Measurements from ENCODE around the gene IMMP2L. TPM values are rescaled to one million over a fixed set of nuclear protein-coding genes. Genes with fewer than 3 reads are reported as not detected.

The IMMP2L gene
- total RNA-seq, 1 donor from 2014 or later = 31.9 TPM

GRCh38 chr7:111229181-111229740 is 333.0 kb downstream of the IMMP2L start:
- no peak for DNase-seq
- no peaks in the 10 kb centered on the region for H3K27me3 Mint-ChIP-seq
- no peak overlapping the region for H3K4me3 Mint-ChIP-seq
- ATAC-seq (ENCODE audit: low read depth) = no peak
- H3K4me1 Mint-ChIP-seq = peaks cover 12% of the 10 kb centered on the region
- intact Hi-C loops (cut with micrococcal nuclease) = no loop called here
- POLR2A ChIA-PET = no interaction called here
- no peak overlapping the region for H3K27ac Mint-ChIP-seq
- CTCF ChIA-PET = no interaction called here
- no peaks in the 10 kb centered on the region for H3K36me3 Mint-ChIP-seq (ENCODE audit: low read depth)
- H3K9me3 Mint-ChIP-seq = no peaks in the 10 kb centered on the region
- TF ChIP-seq CTCF (IDR thresholded peaks at IDR 0.05) = no peak

GRCh38 chr7:111228437-111228836 is 333.9 kb downstream of the IMMP2L start:
- Mint-ChIP-seq H3K4me3 (no peak overlapping the region), H3K27me3 (no peaks in the 10 kb centered on the region), H3K9me3 (no peaks in the 10 kb centered on the region), H3K36me3 (ENCODE audit: low read depth) (no peaks in the 10 kb centered on the region), H3K4me1 (peaks cover 18% of the 10 kb centered on the region), H3K27ac (no peak overlapping the region)
- no peak for TF ChIP-seq CTCF (IDR thresholded peaks at IDR 0.05)
- DNase-seq (no peak), ATAC-seq (ENCODE audit: low read depth) (no peak)
- ChIA-PET POLR2A (no interaction called here), CTCF (no interaction called here)
- intact Hi-C loops (cut with micrococcal nuclease) = no loop called here

- Mint-ChIP-seq H3K4me3 (no peak overlapping the region), H3K4me1 (peaks cover 11% of the 10 kb centered on the region), H3K27ac (no peak overlapping the region), H3K27me3 (no peaks in the 10 kb centered on the region), H3K9me3 (no peaks in the 10 kb centered on the region), H3K36me3 (ENCODE audit: low read depth) (no peaks in the 10 kb centered on the region)
- ChIA-PET CTCF (no interaction called here), POLR2A (no interaction called here)
- DNase-seq (no peak), ATAC-seq (ENCODE audit: low read depth) (no peak)
- no peak for TF ChIP-seq CTCF (IDR thresholded peaks at IDR 0.05)
- intact Hi-C loops (cut with micrococcal nuclease) = no loop called here
Observed at GRCh38 chr7:111226800-111227199, 335.5 kb downstream of the IMMP2L start.

GRCh38 chr7:111224354-111225231 is 337.7 kb downstream of the IMMP2L start:
- ATAC-seq (ENCODE audit: low read depth) (no peak), DNase-seq (no peak)
- no peak overlapping the region for H3K27ac Mint-ChIP-seq
- H3K4me3 Mint-ChIP-seq = no peak overlapping the region
- ChIA-PET CTCF (no interaction called here), POLR2A (no interaction called here)
- peaks cover 11% of the 10 kb centered on the region for H3K4me1 Mint-ChIP-seq
- TF ChIP-seq CTCF (IDR thresholded peaks at IDR 0.05) = no peak
- no peaks in the 10 kb centered on the region for H3K36me3 Mint-ChIP-seq (ENCODE audit: low read depth)
- H3K27me3 Mint-ChIP-seq = no peaks in the 10 kb centered on the region
- intact Hi-C loops (cut with micrococcal nuclease) = no loop called here
- H3K9me3 Mint-ChIP-seq = no peaks in the 10 kb centered on the region

GRCh38 chr7:111223802-111224253 is 338.5 kb downstream of the IMMP2L start:
- H3K4me1 Mint-ChIP-seq = peaks cover 11% of the 10 kb centered on the region
- no peaks in the 10 kb centered on the region for H3K9me3 Mint-ChIP-seq
- TF ChIP-seq CTCF (IDR thresholded peaks at IDR 0.05) = no peak
- no peak overlapping the region for H3K4me3 Mint-ChIP-seq
- H3K36me3 Mint-ChIP-seq (ENCODE audit: low read depth) = no peaks in the 10 kb centered on the region
- DNase-seq (no peak), ATAC-seq (ENCODE audit: low read depth) (peak; percentile 47)
- POLR2A ChIA-PET = no interaction called here
- H3K27ac Mint-ChIP-seq = no peak overlapping the region
- no peaks in the 10 kb centered on the region for H3K27me3 Mint-ChIP-seq
- CTCF ChIA-PET = no interaction called here
- intact Hi-C loops (cut with micrococcal nuclease) = no loop called here
